Pancreas (tissue), 10 donors: ENCODE results near the gene TMEM225. TPM values are rescaled to one million over a fixed set of nuclear protein-coding genes. Genes with fewer than 3 reads are reported as not detected.

ENCODE experiments used
- ATAC-seq, 4 donors: fragments of 200-7000 bp; cut with Tn5 transposase; one replicate each; pipeline versions ENCODE4 v1.8.0 to v1.9.1; 2020; ENCODE audit warnings: mild to moderate bottlenecking in 4 of 4, moderate library complexity in 4 of 4
- DNase-seq, 6 donors: peaks; one replicate each; pipeline ENCODE4 v3.0.0-alpha.2; 2020
- FAIRE-seq: peaks from 2 replicates; lab custom pipeline; 2012; peaks lifted over from hg19 to GRCh38; lab: Jason Lieb, UNC
- H3K27ac ChIP-seq, 4 donors: fragments of 200-600 bp; sonication (generic); 1 replicate in 3 of 4; 2 replicates in 1 of 4; pipeline versions ENCODE4 v1.5.0 to v1.8.0; 2020
- H3K27me3 ChIP-seq, 4 donors: fragments of 200-600 bp; one replicate each; pipeline ENCODE4 v1.8.0; 2021
- H3K36me3 ChIP-seq, 3 donors: fragments of 200-600 bp; sonication (generic) in 1 of 3; one replicate each; pipeline versions ENCODE4 v1.5.0 to v1.8.0; 2020 to 2021
- H3K4me1 ChIP-seq, 3 donors: fragments of 200-600 bp; one replicate each; pipeline ENCODE4 v1.8.0; 2021
- H3K4me3 ChIP-seq, 4 donors: fragments of 200-600 bp; sonication (generic) in 2 of 4; one replicate each; pipeline versions ENCODE4 v1.5.0 to v1.8.0; 2020 to 2021
- H3K9me3 ChIP-seq, 4 donors: fragments of 200-600 bp; one replicate each; pipeline ENCODE4 v1.8.0; 2021
- WGBS, 2 donors: extraction: QIAGEN DNeasy Blood & Tissue Kit; methylation state at CpG; one replicate each; pipeline ENCODE4 v1.1.7; 2013; 5-methylcytosine and 5-hydroxymethylcytosine counted together
- intact Hi-C, 3 donors: fragments of 100-400 bp; cut with DNase I; formaldehyde crosslinking; loops; one replicate each; pipeline versions ENCODE4 v1.11.1 to v1.14.2; 2022
- polyA plus RNA-seq, 2 donors: library from polyadenylated mRNA; stranded (reverse); fragments of 200-250 nt; gene quantifications; one replicate each; pipeline ENCODE4 v1.2.3, GENCODE V29; 2013
- total RNA-seq, 6 donors: library from RNA; stranded (reverse); fragmentation: NEBNext Ultra II Directional in 4 of 6; extraction: Animal tissue kit (Norgen Biotek cat#: 25700) in 4 of 6; gene quantifications; one replicate each; pipeline versions ENCODE4 v1.2.1 to v1.2.4, GENCODE V29; 2021 to 2023
- TF ChIP-seq, protein P1 (sequence below), 4 donors: fragments of 200-600 bp; sonication (generic) in 3 of 4; IDR thresholded peaks; one replicate each; pipeline versions ENCODE4 v1.5.0 to v1.8.0; 2021; ENCODE audit warnings: antibody characterized with exemption in 4 of 4
- donor health status: healthy with polysubstance abuse.
- donor health status: DM: no; HTN: no; CAD: no; lungs with moderate emphysema.
- donor health status: DM: no; HTN: no; CAD: no.
- donor health status: control.
- donor health status: control.
- donor health status: Bipolar disorder and iron deficiency.
- donor health status: DM: yes; HTN: yes; CAD: no.
- donor health status: DM: no; HTN: no; CAD: no.
- donor health status: DM: no; HTN: no; CAD: no.
- donor health status: DM: yes; HTN: yes; CAD: no.

The TMEM225 gene
- total and polyA plus RNA-seq, 8 donors, result not detected

GRCh38 chr11:123859731-123860130 is 25.7 kb downstream of the TMEM225 start:
- TF ChIP-seq, protein P1, sequence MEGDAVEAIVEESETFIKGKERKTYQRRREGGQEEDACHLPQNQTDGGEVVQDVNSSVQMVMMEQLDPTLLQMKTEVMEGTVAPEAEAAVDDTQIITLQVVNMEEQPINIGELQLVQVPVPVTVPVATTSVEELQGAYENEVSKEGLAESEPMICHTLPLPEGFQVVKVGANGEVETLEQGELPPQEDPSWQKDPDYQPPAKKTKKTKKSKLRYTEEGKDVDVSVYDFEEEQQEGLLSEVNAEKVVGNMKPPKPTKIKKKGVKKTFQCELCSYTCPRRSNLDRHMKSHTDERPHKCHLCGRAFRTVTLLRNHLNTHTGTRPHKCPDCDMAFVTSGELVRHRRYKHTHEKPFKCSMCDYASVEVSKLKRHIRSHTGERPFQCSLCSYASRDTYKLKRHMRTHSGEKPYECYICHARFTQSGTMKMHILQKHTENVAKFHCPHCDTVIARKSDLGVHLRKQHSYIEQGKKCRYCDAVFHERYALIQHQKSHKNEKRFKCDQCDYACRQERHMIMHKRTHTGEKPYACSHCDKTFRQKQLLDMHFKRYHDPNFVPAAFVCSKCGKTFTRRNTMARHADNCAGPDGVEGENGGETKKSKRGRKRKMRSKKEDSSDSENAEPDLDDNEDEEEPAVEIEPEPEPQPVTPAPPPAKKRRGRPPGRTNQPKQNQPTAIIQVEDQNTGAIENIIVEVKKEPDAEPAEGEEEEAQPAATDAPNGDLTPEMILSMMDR (IDR thresholded peaks at IDR 0.05), result no peak
- H3K4me3 ChIP-seq, result no peak overlapping the region
- DNase-seq (no peak), FAIRE-seq (no peak), ATAC-seq (no peak)
- H3K4me1 ChIP-seq, result peaks cover 0 to 7% (median 6%) of the 10 kb centered on the region in 3 donors
- no peaks in the 10 kb centered on the region for H3K36me3 ChIP-seq
- H3K9me3 ChIP-seq, result no peaks in the 10 kb centered on the region
- intact Hi-C loops, result no loop called here
- no peak overlapping the region for H3K27ac ChIP-seq
- H3K27me3 ChIP-seq, result no peaks in the 10 kb centered on the region
- 53 to 61% methylated on average over 2 of the region's 2 CpGs for WGBS, 2 donors

DNA sequence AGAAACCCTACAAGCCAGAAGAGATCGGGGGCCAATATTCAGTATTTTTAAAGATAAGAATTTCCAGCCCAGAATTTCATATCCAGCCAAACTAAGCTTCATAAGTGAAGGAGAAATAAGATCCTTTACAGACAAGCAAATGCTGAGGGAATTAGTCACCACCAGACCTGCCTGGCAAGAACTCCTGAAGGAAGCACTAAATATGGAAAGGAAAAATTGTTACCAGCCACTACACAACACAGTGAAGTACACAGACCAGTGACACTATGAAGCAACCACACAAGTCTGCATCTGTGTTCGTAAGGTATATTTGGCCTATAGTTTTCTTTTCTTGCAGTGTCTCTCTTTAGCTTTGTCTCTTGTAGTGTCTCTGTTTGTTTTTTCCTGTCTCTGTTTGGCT is 29.0 kb downstream of the TMEM225 start:
- H3K36me3 ChIP-seq, result no peaks in the 10 kb centered on the region
- intact Hi-C loops, result no loop called here
- ATAC-seq (no peak), DNase-seq (no peak), FAIRE-seq (no peak)
- no peak overlapping the region for H3K27ac ChIP-seq
- 95% methylated on average over 2 of the region's 2 CpGs for WGBS, 2 donors
- H3K4me1 ChIP-seq, result no peaks in the 10 kb centered on the region
- no peaks in the 10 kb centered on the region for H3K9me3 ChIP-seq
- H3K4me3 ChIP-seq, result no peak overlapping the region
- no peaks in the 10 kb centered on the region for H3K27me3 ChIP-seq
- TF ChIP-seq, protein P1 (IDR thresholded peaks at IDR 0.05), result no peak

DNA sequence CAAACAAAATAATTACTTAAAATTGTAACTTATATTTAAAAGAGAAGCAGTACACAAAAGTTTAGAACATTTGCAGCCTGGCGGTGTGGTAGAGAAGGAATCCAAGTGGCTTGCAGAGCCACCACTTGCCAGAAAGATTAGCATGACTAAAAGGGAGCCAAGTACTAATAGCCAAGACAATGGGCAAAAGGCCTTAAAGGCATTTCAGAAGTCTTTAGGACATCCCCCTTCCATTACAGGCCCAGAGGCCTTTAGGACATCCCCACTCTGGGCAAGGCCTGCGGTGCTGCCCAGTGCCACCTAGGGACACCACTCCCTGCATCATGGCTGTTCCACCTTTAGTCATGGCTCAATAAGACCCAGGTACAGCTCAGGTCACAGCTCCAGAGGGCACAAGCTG is 32.4 kb downstream of the TMEM225 start:
- Histone ChIP-seq H3K4me1 (no peaks in the 10 kb centered on the region), H3K27me3 (no peaks in the 10 kb centered on the region), H3K9me3 (no peaks in the 10 kb centered on the region), H3K36me3 (no peaks in the 10 kb centered on the region), H3K4me3 (no peak overlapping the region), H3K27ac (no peak overlapping the region)
- intact Hi-C loops, result no loop called here
- ATAC-seq, result no peak
- no peak for DNase-seq
- WGBS, 2 donors, result 97% methylated on average over 2 of the region's 2 CpGs
- FAIRE-seq, result no peak
- TF ChIP-seq, protein P1 (IDR thresholded peaks at IDR 0.05), result no peak

DNA sequence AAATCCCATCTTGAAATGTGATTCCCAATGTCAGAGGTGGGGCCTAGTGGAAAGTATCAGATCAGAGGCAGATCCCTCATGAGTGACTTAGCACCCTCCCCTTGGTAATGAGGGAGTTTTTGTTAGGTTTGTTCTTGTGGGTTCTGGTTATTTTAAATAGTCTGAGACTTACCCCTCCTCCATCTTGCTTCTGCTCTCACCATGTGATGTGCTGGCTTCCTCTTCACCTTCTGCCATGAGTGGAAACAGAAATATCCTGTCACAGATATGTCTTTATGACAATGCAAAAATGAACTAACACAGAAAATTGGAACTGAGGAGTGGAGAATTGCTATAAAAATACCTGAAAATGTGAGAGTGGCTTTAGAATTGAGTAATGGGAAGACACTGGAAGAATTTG is 33.1 kb downstream of the TMEM225 start:
- Histone ChIP-seq H3K36me3 (no peaks in the 10 kb centered on the region), H3K27ac (no peak overlapping the region), H3K27me3 (no peaks in the 10 kb centered on the region), H3K9me3 (no peaks in the 10 kb centered on the region), H3K4me1 (no peaks in the 10 kb centered on the region), H3K4me3 (no peak overlapping the region)
- intact Hi-C loops, result no loop called here
- ATAC-seq (no peak), FAIRE-seq (no peak), DNase-seq (no peak)
- TF ChIP-seq, protein P1 (IDR thresholded peaks at IDR 0.05), result no peak

DNA sequence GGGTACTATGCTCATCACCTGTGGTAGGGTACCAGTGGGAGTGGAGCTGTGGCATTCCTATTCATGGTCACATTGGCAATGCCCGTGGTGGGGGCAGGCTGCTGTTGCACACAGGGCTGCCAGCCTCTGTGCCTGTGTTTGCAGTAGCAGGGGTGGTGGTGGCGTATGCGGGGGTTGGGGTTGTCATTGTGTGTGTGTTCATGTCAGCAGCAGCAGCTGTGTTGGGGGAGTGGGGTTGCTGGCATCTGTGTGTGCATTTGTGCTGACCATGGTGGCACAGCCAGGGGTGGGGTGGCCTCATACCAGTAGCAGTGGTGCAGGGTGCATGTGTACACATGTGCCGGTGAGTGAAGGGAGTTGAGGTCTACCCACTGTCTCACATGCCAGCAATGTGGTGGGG is 34.4 kb downstream of the TMEM225 start:
- TF ChIP-seq, protein P1 (IDR thresholded peaks at IDR 0.05), result no peak
- H3K4me1 ChIP-seq, result no peaks in the 10 kb centered on the region
- FAIRE-seq (no peak), DNase-seq (peak in 1 of 6 donors; percentile 21), ATAC-seq (no peak)
- H3K27ac ChIP-seq, result no peak overlapping the region
- 93 to 94% methylated on average over 4 of the region's 4 CpGs for WGBS, 2 donors
- H3K9me3 ChIP-seq, result no peaks in the 10 kb centered on the region
- no peaks in the 10 kb centered on the region for H3K36me3 ChIP-seq
- H3K27me3 ChIP-seq, result no peaks in the 10 kb centered on the region
- no peak overlapping the region for H3K4me3 ChIP-seq
- intact Hi-C loops, result no loop called here
